Activated T-helper 2 cell treated with anti-CD3 and anti-CD28 coated beads, Interferon-gamma antibody, Interleukin-2, Interleukin-4, amounts not matched to agents 10 μg/mL and 5 μg/mL and 100 μg/mL, durations not matched to agents 14 hours and 24 hours and 36 hours (primary cell): ENCODE data around the gene CNNM3. TPM values are rescaled to one million over a fixed set of nuclear protein-coding genes. Genes with fewer than 3 reads are reported as not detected.

ENCODE experiments used
- DNase-seq: peaks from one replicate; pipeline ENCODE4 v3.0.0; 2021; ENCODE audit warnings: low spot score
- H3K27ac Mint-ChIP-seq: one replicate; pipeline ENCODE4 v1.8.0; 2021; ENCODE audit warnings: mixed read lengths
- H3K27me3 Mint-ChIP-seq: one replicate; pipeline ENCODE4 v1.8.0; 2021; ENCODE audit warnings: low read depth, mixed read lengths
- H3K36me3 Mint-ChIP-seq: one replicate; pipeline ENCODE4 v1.8.0; 2021; ENCODE audit warnings: low read depth, mixed read lengths
- H3K4me1 Mint-ChIP-seq: one replicate; pipeline ENCODE4 v1.8.0; 2021; ENCODE audit warnings: low read depth, mixed read lengths
- H3K4me3 Mint-ChIP-seq: one replicate; pipeline ENCODE4 v1.8.0; 2021; ENCODE audit warnings: low read depth, mild to moderate bottlenecking, moderate library complexity, mixed read lengths
- H3K9me3 Mint-ChIP-seq: one replicate; pipeline ENCODE4 v1.8.0; 2021; ENCODE audit warnings: mixed read lengths
- intact Hi-C: fragments of 100-400 bp; cut with micrococcal nuclease; formaldehyde crosslinking; loops from one replicate; pipeline ENCODE4 v1.15.1; 2023
- total RNA-seq: library from RNA; stranded (reverse); gene quantifications from 2 replicates; pipeline ENCODE4 v1.2.3, GENCODE V29; 2022

The CNNM3 gene
- total RNA-seq, 1 donor from 2014 or later, result 30.4 TPM

- H3K27me3 Mint-ChIP-seq, result peaks cover 6% of the 10 kb centered on the region
- peak overlapping the region; percentile 84 for H3K4me3 Mint-ChIP-seq
- H3K27ac Mint-ChIP-seq, result peak overlapping the region; percentile 77
- intact Hi-C loops, result loop anchor here (1.0 to 2.0 kb wide), 2 partner anchors 10 to 107 kb away; partner anchors contain the start of genes ANKRD39 and CNNM4
- peaks cover 15% of the 10 kb centered on the region for H3K4me1 Mint-ChIP-seq
- no peaks in the 10 kb centered on the region for H3K9me3 Mint-ChIP-seq
- peaks cover 23% of the 10 kb centered on the region for H3K36me3 Mint-ChIP-seq
- no peak for DNase-seq
Measured at GRCh38 chr2:96867756-96868554, 51.9 kb downstream of the CNNM3 start.

- peaks cover 19% of the 10 kb centered on the region for H3K4me1 Mint-ChIP-seq
- H3K4me3 Mint-ChIP-seq, result peak overlapping the region; percentile 84
- DNase-seq, result peak; percentile 62
- peaks cover 17% of the 10 kb centered on the region for H3K36me3 Mint-ChIP-seq
- H3K27ac Mint-ChIP-seq, result peak overlapping the region; percentile 77
- no peaks in the 10 kb centered on the region for H3K9me3 Mint-ChIP-seq
- H3K27me3 Mint-ChIP-seq, result peaks cover 6% of the 10 kb centered on the region
- intact Hi-C loops, result loop anchor here (1.0 to 2.0 kb wide), 2 partner anchors 10 to 108 kb away; partner anchors contain the start of genes ANKRD39 and CNNM4
Measured at GRCh38 chr2:96868555-96869280, 52.6 kb downstream of the CNNM3 start.

GRCh38 chr2:96869281-96869821 is 53.3 kb downstream of the CNNM3 start:
- Mint-ChIP-seq H3K9me3 (no peaks in the 10 kb centered on the region), H3K27ac (no peak overlapping the region), H3K27me3 (peaks cover 6% of the 10 kb centered on the region), H3K4me3 (no peak overlapping the region), H3K4me1 (peaks cover 22% of the 10 kb centered on the region), H3K36me3 (peaks cover 17% of the 10 kb centered on the region)
- intact Hi-C loops, result loop anchor here (2.0 kb wide), 1 partner anchor 109 kb away; the partner anchor contains the start of gene CNNM4
- no peak for DNase-seq

- Mint-ChIP-seq H3K4me1 (peaks cover 23% of the 10 kb centered on the region), H3K4me3 (peak within 1 kb of the TSS; percentile 84), H3K9me3 (no peaks in the 10 kb centered on the region), H3K27ac (peak within 1 kb of the TSS; percentile 83), H3K36me3 (peaks cover 17% of the 10 kb centered on the region), H3K27me3 (peaks cover 6% of the 10 kb centered on the region)
- DNase-seq, result peak; percentile 45
- intact Hi-C loops, result loop anchor here (2.0 to 5.0 kb wide), 3 partner anchors 43 to 109 kb away; partner anchors contain the start of gene CNNM4
Measured at GRCh38 chr2:96869822-96870625, 54.0 kb downstream of the CNNM3 start, which contains the start of gene SEMA4C. SEMA4C (minus strand) TSS chr2:96870080; CDS start chr2:96867886, 2,194 bp downstream.

GRCh38 chr2:96870626-96871255 is 54.7 kb downstream of the CNNM3 start:
- peak overlapping the region; percentile 83 for H3K27ac Mint-ChIP-seq
- intact Hi-C loops, result loop anchor here (2.0 to 5.0 kb wide), 2 partner anchors 42 to 92 kb away; no protein-coding TSS in a partner anchor

GRCh38 chr2:96872591-96873349 is 56.7 kb downstream of the CNNM3 start:
- peaks cover 7% of the 10 kb centered on the region for H3K27me3 Mint-ChIP-seq
- DNase-seq, result no peak
- no peak overlapping the region for H3K4me3 Mint-ChIP-seq
- intact Hi-C loops, result loop anchor here (5.0 kb wide), 1 partner anchor 90 kb away; no protein-coding TSS in a partner anchor
- peaks cover 17% of the 10 kb centered on the region for H3K4me1 Mint-ChIP-seq
- no peak overlapping the region for H3K27ac Mint-ChIP-seq
- no peaks in the 10 kb centered on the region for H3K9me3 Mint-ChIP-seq
- peaks cover 5% of the 10 kb centered on the region for H3K36me3 Mint-ChIP-seq

More at GRCh38 chr2:96870626-96871255, 54.7 kb downstream of the CNNM3 start:
- Mint-ChIP-seq H3K4me3 (peak overlapping the region; percentile 84), H3K27me3 (peaks cover 7% of the 10 kb centered on the region), H3K36me3 (peaks cover 13% of the 10 kb centered on the region), H3K4me1 (peaks cover 23% of the 10 kb centered on the region), H3K9me3 (no peaks in the 10 kb centered on the region)
- peak; percentile 55 for DNase-seq

- no peaks in the 10 kb centered on the region for H3K9me3 Mint-ChIP-seq
- H3K4me1 Mint-ChIP-seq, result peaks cover 16% of the 10 kb centered on the region
- no peak for DNase-seq
- H3K27me3 Mint-ChIP-seq, result peaks cover 7% of the 10 kb centered on the region
- no peaks in the 10 kb centered on the region for H3K36me3 Mint-ChIP-seq
- no peak overlapping the region for H3K27ac Mint-ChIP-seq
- intact Hi-C loops, result loop anchor here (5.0 kb wide), 1 partner anchor 89 kb away; no protein-coding TSS in a partner anchor
- H3K4me3 Mint-ChIP-seq, result no peak overlapping the region
Measured at GRCh38 chr2:96873651-96874096, 57.6 kb downstream of the CNNM3 start.

- Mint-ChIP-seq H3K4me3 (no peak overlapping the region), H3K27ac (no peak overlapping the region), H3K9me3 (no peaks in the 10 kb centered on the region), H3K36me3 (no peaks in the 10 kb centered on the region), H3K4me1 (peaks cover 16% of the 10 kb centered on the region), H3K27me3 (peaks cover 7% of the 10 kb centered on the region)
- intact Hi-C loops, result loop anchor here (5.0 kb wide), 1 partner anchor 88 kb away; no protein-coding TSS in a partner anchor
- DNase-seq, result no peak
Measured at GRCh38 chr2:96874198-96874831, 58.2 kb downstream of the CNNM3 start.

GRCh38 chr2:96875498-96876268 is 59.6 kb downstream of the CNNM3 start:
- DNase-seq, result no peak
- H3K27ac Mint-ChIP-seq, result no peak overlapping the region
- intact Hi-C loops, result no loop called here
- H3K4me3 Mint-ChIP-seq, result no peak overlapping the region
- no peaks in the 10 kb centered on the region for H3K9me3 Mint-ChIP-seq
- H3K27me3 Mint-ChIP-seq, result peaks cover 5% of the 10 kb centered on the region
- peaks cover 13% of the 10 kb centered on the region for H3K4me1 Mint-ChIP-seq
- no peaks in the 10 kb centered on the region for H3K36me3 Mint-ChIP-seq
